HepG2 (cell line): ENCODE results near the gene RNF123. TPM values are rescaled to one million over a fixed set of nuclear protein-coding genes. Genes with fewer than 3 reads are reported as not detected.

Experiments
- AHDC1 ChIP-seq: sonication (generic); formaldehyde crosslinking; IDR thresholded peaks from 2 replicates; pipeline ENCODE4 v1.5.1; 2020; ENCODE audit warnings: mild to moderate bottlenecking, missing genetic modification reagents, borderline replicate concordance
- GMEB1 ChIP-seq: sonication (generic); formaldehyde crosslinking; IDR thresholded peaks from 2 replicates; pipeline ENCODE4 v1.5.1; 2020; ENCODE audit warnings: missing genetic modification reagents, mild to moderate bottlenecking, borderline replicate concordance
- MED13 ChIP-seq: sonication (generic); formaldehyde crosslinking; IDR thresholded peaks from 2 replicates; pipeline ENCODE4 v1.5.0; 2020; ENCODE audit warnings: missing genetic modification reagents
- RCOR2 ChIP-seq: IDR thresholded peaks from 2 replicates; pipeline ENCODE4 v1.6.1; 2016; ENCODE audit warnings: missing biosample characterization, missing genetic modification reagents
- SMARCE1 ChIP-seq: fragments of 450-650 bp; IDR thresholded peaks from 2 replicates; pipeline ENCODE4 v1.6.1; 2017; ENCODE audit warnings: borderline replicate concordance
- SP4 ChIP-seq: sonication (generic); formaldehyde crosslinking; IDR thresholded peaks from 2 replicates; pipeline ENCODE4 v1.8.1; 2023; ENCODE audit warnings: mild to moderate bottlenecking, missing genetic modification reagents
- UBTF ChIP-seq: sonication (generic); formaldehyde crosslinking; IDR thresholded peaks from 2 replicates; pipeline ENCODE4 v1.4.0; 2020; ENCODE audit warnings: mild to moderate bottlenecking, missing genetic modification reagents
- ZGPAT ChIP-seq: IDR thresholded peaks from 2 replicates; pipeline ENCODE4 v1.6.1; 2016; ENCODE audit warnings: mild to moderate bottlenecking
- ZNF484 ChIP-seq: sonication (generic); formaldehyde crosslinking; IDR thresholded peaks from 2 replicates; pipeline ENCODE4 v1.5.1; 2020; ENCODE audit warnings: mild to moderate bottlenecking, low read depth, missing genetic modification reagents, borderline replicate concordance
- ZNF577 ChIP-seq: sonication (generic); formaldehyde crosslinking; IDR thresholded peaks from 2 replicates; pipeline ENCODE4 v1.4.0; 2020; ENCODE audit warnings: mild to moderate bottlenecking, low read depth, missing genetic modification reagents, borderline replicate concordance
- ZNF580 ChIP-seq: IDR thresholded peaks from 2 replicates; pipeline ENCODE4 v1.6.1; 2016; ENCODE audit warnings: low read depth, borderline replicate concordance
- ZNF790 ChIP-seq: sonication (generic); formaldehyde crosslinking; IDR thresholded peaks from 2 replicates; pipeline ENCODE4 v1.8.0; 2022; ENCODE audit warnings: missing genetic modification reagents, mild to moderate bottlenecking, borderline replicate concordance
- ZSCAN5A ChIP-seq: sonication (generic); formaldehyde crosslinking; IDR thresholded peaks from 2 replicates; pipeline ENCODE4 v1.8.0; 2022; ENCODE audit warnings: mild to moderate bottlenecking, missing genetic modification reagents, borderline replicate concordance
- polyA plus RNA-seq, 8 experiments: library from polyadenylated mRNA; depleted of rRNA in 3 of 8; stranded (reverse) in 7 of 8; unstranded in 1 of 8; fragments of >200 nt; fragmentation: Illumina TruSeq in 4 of 8; extraction: Trizol in 4 of 8; gene quantifications; 2 replicates each; pipeline versions ENCODE4 v1.2.1 to v1.2.3, GENCODE V29; 2011 to 2016; ENCODE audit warnings: low read depth in 4 of 8, missing spikeins in 1 of 8, mixed read lengths in 1 of 8; ENCODE audit not compliant: insufficient read depth in 1 of 8
- total RNA-seq, 5 experiments: library from RNA; depleted of rRNA; stranded (reverse); fragments of >200 nt; fragmentation: Illumina TruSeq; extraction: Trizol; gene quantifications; 2 replicates each; pipeline ENCODE4 v1.2.3, GENCODE V29; 2016; ENCODE audit warnings: low read depth in 1 of 5

RNF123 gene
- total and polyA plus RNA-seq, 2 of the 13 experiments (the other 11 are each of a cell fraction or from before 2014, with no cell fraction given), result 29.9 to 82.2 TPM

- TF ChIP-seq AHDC1 (CRISPR knock-in tag), result no peak
- TF ChIP-seq RCOR2 (CRISPR knock-in tag), result no peak
- no peak; the same call in 1 of the 2 replicates for TF ChIP-seq ZNF580 (CRISPR knock-in tag)
- no peak for TF ChIP-seq ZNF577
- TF ChIP-seq MED13 (CRISPR knock-in tag), result no peak
- TF ChIP-seq ZGPAT (CRISPR knock-in tag), result peak; percentile 40; the same call in 1 of the 2 replicates
- TF ChIP-seq GMEB1 (CRISPR knock-in tag), result no peak
- peak; percentile 22; the same call in 1 of the 2 replicates for TF ChIP-seq SP4 (CRISPR knock-in tag)
- no peak for TF ChIP-seq ZNF790
- no peak for TF ChIP-seq ZNF484 (CRISPR knock-in tag)
- TF ChIP-seq SMARCE1, result no peak
- no peak for TF ChIP-seq ZSCAN5A (CRISPR knock-in tag)
- TF ChIP-seq UBTF (CRISPR knock-in tag), result peak; percentile 44; the same call in 1 of the 2 replicates
Observed at GRCh38 chr3:49671291-49672288, 17.8 kb upstream of the RNF123 start (continued).
